Measurements from ENCODE around the gene MICU1. TPM values are rescaled to one million over a fixed set of nuclear protein-coding genes. Genes with fewer than 3 reads are reported as not detected.

MICU1 gene
- total and polyA plus RNA-seq, 2 donors (not counting 3 experiments of a cell fraction or from before 2014, with no cell fraction given), result 27.5 to 48.0 TPM

DNA sequence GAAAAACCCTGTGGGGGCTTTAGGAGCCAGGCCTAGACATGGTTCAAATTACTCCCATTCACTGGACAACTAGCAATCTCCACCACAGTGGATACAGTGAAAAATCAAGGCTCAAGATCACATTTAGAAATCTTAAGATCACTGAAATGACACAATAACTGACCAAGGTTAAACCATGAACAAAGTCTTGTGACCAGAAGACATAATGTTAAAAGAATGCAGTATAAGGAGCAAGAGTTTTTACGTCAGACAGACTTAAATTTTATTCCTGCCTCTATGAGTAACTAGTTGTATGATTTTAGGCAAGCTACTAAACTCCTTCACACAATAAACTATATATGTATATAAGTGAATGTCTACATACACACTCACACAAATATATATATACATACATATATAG, 68.5 kb downstream of the MICU1 start:
- Histone ChIP-seq H3K4me2 (ENCODE audit: insufficient read depth, low read length) (no peak overlapping the region), H2AFZ (ENCODE audit: low read depth, low read length) (no peak overlapping the region), H3K9me1 (replicated peaks; ENCODE audit: control insufficient read depth, extremely low read depth, insufficient read depth, low read length) (no peaks in the 10 kb centered on the region), H3K9ac (replicated peaks; ENCODE audit: extremely low read depth, insufficient read depth, low read length) (no peak overlapping the region), H3K79me2 (ENCODE audit: control insufficient read depth, insufficient read depth, low read length) (no peaks in the 10 kb centered on the region), H3K36me3 (ENCODE audit: control insufficient read depth in 2 of 2, extremely low read depth in 1 of 2, insufficient read depth in 2 of 2, low read length in 2 of 2) (peaks cover 0 to 5% of the 10 kb centered on the region in 2 experiments), H3K9me3 (replicated peaks; ENCODE audit: control insufficient read depth, insufficient read depth, low read length) (no peaks in the 10 kb centered on the region), H4K20me1 (replicated peaks; ENCODE audit: control insufficient read depth, extremely low read depth, insufficient read depth, low read length) (no peaks in the 10 kb centered on the region), H3K4me3 (replicated peaks in 1 of 3; ENCODE audit: insufficient read depth in 1 of 3, low read depth in 1 of 3, low read length in 3 of 3) (no peak overlapping the region), H3K27ac (ENCODE audit: insufficient read depth, low read depth, low read length) (no peak overlapping the region), H3K4me1 (ENCODE audit: control insufficient read depth, extremely low read depth, insufficient read depth, low read length) (no peaks in the 10 kb centered on the region), H3K27me3 (ENCODE audit: control insufficient read depth in 2 of 2, insufficient read depth in 2 of 2, low read length in 2 of 2) (no peaks in the 10 kb centered on the region)
- DNase-seq (ENCODE audit: low read depth, low spot score), result no peak
- TF ChIP-seq POLR2A (IDR thresholded peaks at IDR 0.05; ENCODE audit: low read depth, low read length) (no peak), JUN (IDR thresholded peaks at IDR 0.05; ENCODE audit: borderline replicate concordance, insufficient read depth, insufficient read length, low read depth) (no peak), MAX (IDR thresholded peaks at IDR 0.05; ENCODE audit: insufficient read depth, insufficient read length) (no peak), POLR2AphosphoS5 (IDR thresholded peaks at IDR 0.05; ENCODE audit: insufficient read depth, low read depth, low read length) (no peak), EZH2 (IDR thresholded peaks at IDR 0.05; ENCODE audit: borderline replicate concordance, low read depth, low read length, severe bottlenecking) (no peak), GATA2 (IDR thresholded peaks at IDR 0.05; ENCODE audit: insufficient read depth, insufficient read length, low read depth, low read length) (no peak), MYC (IDR thresholded peaks at IDR 0.05; ENCODE audit: low read depth, low read length) (no peak), FOS (IDR thresholded peaks at IDR 0.05; ENCODE audit: borderline replicate concordance, insufficient read depth, low read length) (no peak)
- TF ChIP-seq, protein P1, sequence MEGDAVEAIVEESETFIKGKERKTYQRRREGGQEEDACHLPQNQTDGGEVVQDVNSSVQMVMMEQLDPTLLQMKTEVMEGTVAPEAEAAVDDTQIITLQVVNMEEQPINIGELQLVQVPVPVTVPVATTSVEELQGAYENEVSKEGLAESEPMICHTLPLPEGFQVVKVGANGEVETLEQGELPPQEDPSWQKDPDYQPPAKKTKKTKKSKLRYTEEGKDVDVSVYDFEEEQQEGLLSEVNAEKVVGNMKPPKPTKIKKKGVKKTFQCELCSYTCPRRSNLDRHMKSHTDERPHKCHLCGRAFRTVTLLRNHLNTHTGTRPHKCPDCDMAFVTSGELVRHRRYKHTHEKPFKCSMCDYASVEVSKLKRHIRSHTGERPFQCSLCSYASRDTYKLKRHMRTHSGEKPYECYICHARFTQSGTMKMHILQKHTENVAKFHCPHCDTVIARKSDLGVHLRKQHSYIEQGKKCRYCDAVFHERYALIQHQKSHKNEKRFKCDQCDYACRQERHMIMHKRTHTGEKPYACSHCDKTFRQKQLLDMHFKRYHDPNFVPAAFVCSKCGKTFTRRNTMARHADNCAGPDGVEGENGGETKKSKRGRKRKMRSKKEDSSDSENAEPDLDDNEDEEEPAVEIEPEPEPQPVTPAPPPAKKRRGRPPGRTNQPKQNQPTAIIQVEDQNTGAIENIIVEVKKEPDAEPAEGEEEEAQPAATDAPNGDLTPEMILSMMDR (IDR thresholded peaks at IDR 0.05; ENCODE audit: extremely low read depth in 1 of 2, insufficient read depth in 1 of 2, low read depth in 1 of 2, low read length in 2 of 2), result no peak
- no peak for FAIRE-seq
- ChIA-PET CTCF (interaction anchor here (1.9 kb wide), 1 partner anchor 10 kb away, joined by 5 read pairs; no protein-coding TSS in a partner anchor), POLR2A (no interaction called here)
- intact Hi-C loops (cut with micrococcal nuclease) (no loop called here), dilution Hi-C loops (cut with MboI; ENCODE audit: extremely low pct_ligation_motif_present, low sequenced_read_pairs) (no loop called here)
- no TSS peak for BruUV-seq (replicated peaks)

Measured in endothelial cell of umbilical vein (primary cell).